HUES48 (cell line): ENCODE data around the gene MYOCOS.
"Not testable (repeated sequence)": the region's sequence is repeated elsewhere in the genome, so short reads cannot be mapped to it uniquely, and the experiment has no call there.

ENCODE experiments used
- H3K27ac ChIP-seq: one replicate; pipeline ENCODE4 v1.7.0; 2013; ENCODE audit warnings: low read depth, low read length, inconsistent platforms
- H3K27me3 ChIP-seq: 2 replicates; pipeline ENCODE4 v1.6.1; 2013; ENCODE audit warnings: mild to moderate bottlenecking, low read length; ENCODE audit not compliant: control insufficient read depth, insufficient read depth
- H3K36me3 ChIP-seq: 2 replicates; pipeline ENCODE4 v1.6.1; 2013; ENCODE audit warnings: low read length; ENCODE audit not compliant: control insufficient read depth, insufficient read depth
- H3K4me1 ChIP-seq: 2 replicates; pipeline ENCODE4 v1.6.1; 2013; ENCODE audit warnings: mild to moderate bottlenecking, low read length; ENCODE audit not compliant: control insufficient read depth, insufficient read depth
- H3K4me3 ChIP-seq: 2 replicates; pipeline ENCODE4 v1.5.1; 2013; ENCODE audit warnings: mild to moderate bottlenecking, low read depth, low read length
- H3K9ac ChIP-seq: 2 replicates; pipeline ENCODE4 v1.6.1; 2013; ENCODE audit warnings: mild to moderate bottlenecking, low read depth, low read length, moderate library complexity
- H3K9me3 ChIP-seq: 2 replicates; pipeline ENCODE4 v1.6.1; 2013; ENCODE audit warnings: low read length; ENCODE audit not compliant: control insufficient read depth, insufficient read depth

The MYOCOS gene

GRCh38 chr1:171596705-171597104 is 25.3 kb upstream of the MYOCOS start:
- H3K36me3 ChIP-seq, result peaks cover 20% of the 10 kb centered on the region

GRCh38 chr1:171597203-171597602 is 24.8 kb upstream of the MYOCOS start:
- Histone ChIP-seq H3K4me1 (no peaks in the 10 kb centered on the region), H3K27ac (no peak overlapping the region)

More at GRCh38 chr1:171596705-171597104, 25.3 kb upstream of the MYOCOS start:
- no peak overlapping the region for H3K4me3 ChIP-seq
- H3K9me3 ChIP-seq, result no peaks in the 10 kb centered on the region
- H3K27ac ChIP-seq, result no peak overlapping the region
- H3K27me3 ChIP-seq, result no peaks in the 10 kb centered on the region
- no peak overlapping the region for H3K9ac ChIP-seq
- no peaks in the 10 kb centered on the region for H3K4me1 ChIP-seq

GRCh38 chr1:171600310-171600709 is 21.7 kb upstream of the MYOCOS start:
- H3K4me3 ChIP-seq, H3K27me3 ChIP-seq, H3K4me1 ChIP-seq, H3K9me3 ChIP-seq, H3K36me3 ChIP-seq, H3K9ac ChIP-seq, H3K27ac ChIP-seq: not testable (repeated sequence)

More at GRCh38 chr1:171597203-171597602, 24.8 kb upstream of the MYOCOS start:
- Histone ChIP-seq H3K4me3 (no peak overlapping the region), H3K36me3 (peaks cover 15% of the 10 kb centered on the region), H3K9me3 (no peaks in the 10 kb centered on the region), H3K27me3 (no peaks in the 10 kb centered on the region), H3K9ac (no peak overlapping the region)

DNA sequence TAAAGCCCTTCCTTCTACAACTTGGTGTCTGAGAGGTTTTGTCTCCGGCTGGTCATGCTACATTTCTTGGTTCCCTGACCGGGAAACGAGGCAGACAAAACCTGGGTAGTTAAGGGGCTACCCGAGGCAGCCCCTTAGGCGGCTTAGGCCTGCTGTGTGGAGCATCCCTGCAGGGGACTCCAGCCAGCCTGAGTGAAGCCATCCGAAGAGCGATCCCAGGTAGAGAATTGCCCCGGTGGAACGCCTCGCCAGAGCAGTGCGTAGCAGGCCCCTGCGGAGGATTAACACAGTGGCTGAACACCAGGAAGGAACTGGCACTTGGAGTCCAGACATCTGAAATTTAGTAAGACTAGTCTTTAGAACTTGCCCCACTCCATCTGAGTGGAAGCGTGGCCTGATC is 21.2 kb upstream of the MYOCOS start:
- peaks cover 6% of the 10 kb centered on the region; the same call in 1 of the 2 replicates for H3K4me1 ChIP-seq
- H3K27me3 ChIP-seq, result no peaks in the 10 kb centered on the region
- H3K9me3 ChIP-seq, result no peaks in the 10 kb centered on the region
- no peak overlapping the region for H3K4me3 ChIP-seq
- H3K36me3 ChIP-seq, result no peaks in the 10 kb centered on the region
- H3K27ac ChIP-seq, result no peak overlapping the region
- no peak overlapping the region for H3K9ac ChIP-seq

- H3K27me3 ChIP-seq, H3K4me1 ChIP-seq, H3K9ac ChIP-seq, H3K36me3 ChIP-seq, H3K9me3 ChIP-seq, H3K27ac ChIP-seq, H3K4me3 ChIP-seq: not testable (repeated sequence)
Measured at GRCh38 chr1:171603042-171603441, 19.0 kb upstream of the MYOCOS start.

DNA sequence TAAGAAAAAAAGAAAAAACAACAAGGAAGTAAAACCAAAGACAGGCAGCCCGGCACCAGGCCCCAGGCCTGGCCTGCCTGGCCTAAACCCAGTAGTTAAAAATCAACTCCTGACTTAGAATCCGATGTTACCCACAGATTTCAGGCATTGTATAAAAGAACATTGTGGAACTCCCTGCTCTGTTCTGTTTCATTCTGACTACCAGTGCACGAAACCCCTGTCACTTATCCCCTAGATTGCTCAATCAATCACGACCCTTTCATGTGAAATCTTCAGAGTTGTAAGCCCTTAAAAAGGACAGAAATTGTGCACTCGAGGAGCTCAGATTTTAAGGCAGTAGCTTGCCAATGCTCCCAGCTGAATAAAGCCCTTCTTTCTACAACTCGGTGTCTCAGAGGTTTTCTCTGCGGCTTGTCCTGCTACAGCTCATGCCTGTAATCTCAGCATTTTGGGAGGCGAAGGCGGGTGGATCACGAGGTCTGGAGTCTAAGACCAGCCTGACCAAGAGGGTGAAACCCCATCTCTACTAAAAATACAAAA is 15.6 kb upstream of the MYOCOS start:
- H3K9ac ChIP-seq, result no peak overlapping the region
- no peak overlapping the region for H3K27ac ChIP-seq
- H3K4me3 ChIP-seq, result no peak overlapping the region
- peaks cover 6% of the 10 kb centered on the region; the same call in 1 of the 2 replicates for H3K4me1 ChIP-seq
- H3K9me3 ChIP-seq, result no peaks in the 10 kb centered on the region
- no peaks in the 10 kb centered on the region for H3K36me3 ChIP-seq
- H3K27me3 ChIP-seq, result no peaks in the 10 kb centered on the region

- H3K4me1 ChIP-seq, result no peaks in the 10 kb centered on the region
- no peaks in the 10 kb centered on the region for H3K27me3 ChIP-seq
- H3K9ac ChIP-seq, result no peak overlapping the region
- no peaks in the 10 kb centered on the region for H3K36me3 ChIP-seq
- no peaks in the 10 kb centered on the region for H3K9me3 ChIP-seq
- H3K27ac ChIP-seq, result no peak overlapping the region
- H3K4me3 ChIP-seq, result no peak overlapping the region
Measured at GRCh38 chr1:171610385-171610784, 11.7 kb upstream of the MYOCOS start.

DNA sequence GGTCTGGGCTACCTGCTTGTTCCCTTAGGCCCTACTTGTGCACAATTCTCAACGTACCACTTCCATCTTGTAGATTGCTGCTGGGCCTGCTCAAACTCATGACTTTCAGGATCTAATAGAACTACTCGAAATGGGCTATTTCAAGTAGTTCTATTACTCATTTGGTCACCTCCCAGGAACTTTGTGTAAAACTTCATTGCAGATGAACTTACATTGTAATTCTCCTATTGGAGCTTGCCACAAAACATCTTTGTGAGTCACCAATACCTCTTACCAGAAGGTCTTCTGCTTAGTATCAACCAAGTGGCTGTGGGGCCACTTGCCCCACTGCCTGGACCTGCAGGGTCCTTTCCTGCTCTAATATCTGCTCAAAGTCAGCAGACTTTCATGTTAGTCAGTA is 10.7 kb upstream of the MYOCOS start:
- no peaks in the 10 kb centered on the region for H3K27me3 ChIP-seq
- H3K27ac ChIP-seq, result no peak overlapping the region
- H3K9me3 ChIP-seq, result no peaks in the 10 kb centered on the region
- no peaks in the 10 kb centered on the region for H3K36me3 ChIP-seq
- no peak overlapping the region for H3K4me3 ChIP-seq
- no peaks in the 10 kb centered on the region for H3K4me1 ChIP-seq
- no peak overlapping the region for H3K9ac ChIP-seq

DNA sequence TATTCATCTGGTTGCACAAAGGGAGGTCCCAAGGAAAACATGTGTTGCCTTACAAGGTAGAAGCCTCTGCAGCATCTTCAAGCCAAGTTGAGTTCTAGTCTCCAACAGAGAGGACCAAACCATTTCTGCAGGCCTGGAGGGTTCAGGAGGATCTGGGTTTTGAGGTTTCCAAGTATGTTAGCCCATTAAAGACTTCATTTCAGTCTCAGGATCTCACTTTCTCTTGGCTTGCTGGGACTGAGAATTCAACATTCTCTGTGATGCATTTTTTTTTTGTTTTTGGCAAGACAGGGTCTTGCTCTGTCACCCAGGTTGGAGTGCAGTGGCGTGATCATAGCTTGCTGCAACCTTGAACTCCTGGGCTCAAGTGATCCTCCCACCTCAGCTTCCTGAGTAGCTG is 8.8 kb upstream of the MYOCOS start:
- Histone ChIP-seq H3K27me3 (no peaks in the 10 kb centered on the region), H3K36me3 (no peaks in the 10 kb centered on the region), H3K4me3 (no peak overlapping the region), H3K9ac (no peak overlapping the region), H3K27ac (no peak overlapping the region), H3K4me1 (no peaks in the 10 kb centered on the region), H3K9me3 (no peaks in the 10 kb centered on the region)

DNA sequence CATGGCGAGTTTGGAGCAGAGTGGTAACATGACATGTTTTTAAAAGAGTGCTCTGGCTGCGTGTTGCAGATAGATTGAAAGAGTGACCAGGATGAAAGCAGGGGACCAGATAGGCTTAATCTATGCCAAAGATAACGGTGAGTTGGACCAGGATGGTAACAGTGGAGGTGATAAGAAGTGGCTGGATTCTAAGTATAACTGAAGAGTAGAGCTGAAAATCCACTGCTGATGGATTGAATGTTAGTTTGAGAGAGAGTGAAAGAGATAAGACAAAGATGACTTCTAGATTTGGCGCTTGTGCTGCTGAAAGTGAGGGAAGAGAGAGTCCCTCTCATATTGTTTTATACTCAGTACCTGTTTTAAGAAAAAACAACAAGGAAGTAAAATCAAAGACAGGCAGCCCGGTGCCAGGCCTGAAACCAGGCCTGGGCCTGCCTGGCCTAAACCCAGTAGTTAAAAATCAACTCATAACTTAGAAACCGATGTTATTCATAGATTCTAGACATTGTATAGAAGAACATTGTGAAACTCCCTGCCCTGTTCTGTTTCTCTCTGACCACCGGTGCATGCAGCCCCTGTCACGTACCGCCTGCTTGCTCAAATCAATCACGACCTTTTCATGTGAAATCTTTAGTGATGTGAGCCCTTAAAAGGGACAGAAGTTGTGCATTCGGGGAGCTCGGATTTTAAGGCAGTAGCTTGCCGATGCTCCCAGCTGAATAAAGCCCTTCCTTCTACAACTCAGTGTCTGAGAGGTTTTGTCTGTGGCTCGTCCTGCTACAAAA is 6.7 kb upstream of the MYOCOS start:
- H3K36me3 ChIP-seq, H3K9me3 ChIP-seq, H3K4me1 ChIP-seq, H3K27me3 ChIP-seq, H3K4me3 ChIP-seq, H3K27ac ChIP-seq, H3K9ac ChIP-seq: not testable (repeated sequence)

DNA sequence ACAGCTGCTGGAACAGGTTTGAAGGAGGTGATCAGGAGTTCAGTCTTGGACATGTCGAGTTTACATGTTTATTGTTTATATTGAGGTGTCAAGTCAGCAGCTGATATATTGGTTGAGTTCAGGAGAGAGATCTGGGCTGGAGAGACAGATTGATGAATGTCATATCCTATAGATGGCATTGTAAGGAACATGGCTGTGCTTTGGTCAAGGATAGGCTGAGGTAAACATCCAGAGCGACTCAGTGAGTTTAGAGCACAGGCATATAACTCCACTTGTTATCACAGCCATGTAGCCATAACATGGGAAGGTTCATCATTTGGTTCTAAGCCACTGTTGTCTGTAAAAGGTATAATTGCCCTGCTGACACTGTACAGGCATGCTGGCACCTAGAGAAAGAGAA is 5.5 kb upstream of the MYOCOS start:
- Histone ChIP-seq H3K4me3 (no peak overlapping the region), H3K9ac (no peak overlapping the region), H3K27ac (no peak overlapping the region), H3K4me1 (no peaks in the 10 kb centered on the region; the same call in 1 of the 2 replicates), H3K9me3 (no peaks in the 10 kb centered on the region), H3K36me3 (no peaks in the 10 kb centered on the region), H3K27me3 (no peaks in the 10 kb centered on the region)
